Activated T-helper 2 cell treated with anti-CD3 and anti-CD28 coated beads, Interferon-gamma antibody, Interleukin-2, Interleukin-4, amounts not matched to agents 10 μg/mL and 5 μg/mL and 100 μg/mL, durations not matched to agents 14 hours and 24 hours and 36 hours (primary cell): ENCODE measurements around the gene VWA2. TPM values are rescaled to one million over a fixed set of nuclear protein-coding genes. Genes with fewer than 3 reads are reported as not detected.
A peak's percentile ranks its signal among the peaks of the same experiment; 100 is the strongest.
"Not testable (repeated sequence)": the region's sequence is repeated elsewhere in the genome, so short reads cannot be mapped to it uniquely, and the experiment has no call there.

ENCODE experiments used
- DNase-seq: peaks from one replicate; pipeline ENCODE4 v3.0.0; 2021; ENCODE audit warnings: low spot score
- H3K27ac Mint-ChIP-seq: one replicate; pipeline ENCODE4 v1.8.0; 2021; ENCODE audit warnings: mixed read lengths
- H3K27me3 Mint-ChIP-seq: one replicate; pipeline ENCODE4 v1.8.0; 2021; ENCODE audit warnings: low read depth, mixed read lengths
- H3K36me3 Mint-ChIP-seq: one replicate; pipeline ENCODE4 v1.8.0; 2021; ENCODE audit warnings: low read depth, mixed read lengths
- H3K4me1 Mint-ChIP-seq: one replicate; pipeline ENCODE4 v1.8.0; 2021; ENCODE audit warnings: low read depth, mixed read lengths
- H3K4me3 Mint-ChIP-seq: one replicate; pipeline ENCODE4 v1.8.0; 2021; ENCODE audit warnings: low read depth, mild to moderate bottlenecking, moderate library complexity, mixed read lengths
- H3K9me3 Mint-ChIP-seq: one replicate; pipeline ENCODE4 v1.8.0; 2021; ENCODE audit warnings: mixed read lengths
- intact Hi-C: fragments of 100-400 bp; cut with micrococcal nuclease; formaldehyde crosslinking; loops from one replicate; pipeline ENCODE4 v1.15.1; 2023
- total RNA-seq: library from RNA; stranded (reverse); gene quantifications from 2 replicates; pipeline ENCODE4 v1.2.3, GENCODE V29; 2022

Gene VWA2
- total RNA-seq, 1 donor from 2014 or later, result not detected

DNA sequence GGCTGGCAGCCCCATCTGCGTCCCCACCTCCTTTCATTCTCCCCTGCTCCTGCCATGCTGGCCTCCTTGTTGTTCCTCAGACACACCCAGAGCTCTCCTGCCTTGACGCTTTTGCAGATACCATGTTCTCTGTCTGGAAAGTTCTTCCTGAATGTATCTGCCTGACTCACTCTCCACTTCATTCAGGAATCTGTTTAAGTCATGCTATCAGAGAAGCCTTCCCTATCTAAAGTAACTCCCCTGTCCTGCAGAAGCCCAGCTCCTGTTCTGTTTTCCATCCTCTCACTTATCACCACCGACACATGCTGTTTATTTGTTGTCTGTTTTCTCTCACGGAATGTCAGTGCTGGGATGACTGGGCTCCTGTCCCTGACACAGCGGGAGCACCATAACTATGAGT, 83.3 kb downstream of the VWA2 start:
- Mint-ChIP-seq H3K4me3 (no peak overlapping the region), H3K36me3 (no peaks in the 10 kb centered on the region), H3K9me3 (no peaks in the 10 kb centered on the region), H3K4me1 (no peaks in the 10 kb centered on the region), H3K27me3 (peaks cover 8% of the 10 kb centered on the region), H3K27ac (no peak overlapping the region)
- intact Hi-C loops, result no loop called here
- no peak for DNase-seq

DNA sequence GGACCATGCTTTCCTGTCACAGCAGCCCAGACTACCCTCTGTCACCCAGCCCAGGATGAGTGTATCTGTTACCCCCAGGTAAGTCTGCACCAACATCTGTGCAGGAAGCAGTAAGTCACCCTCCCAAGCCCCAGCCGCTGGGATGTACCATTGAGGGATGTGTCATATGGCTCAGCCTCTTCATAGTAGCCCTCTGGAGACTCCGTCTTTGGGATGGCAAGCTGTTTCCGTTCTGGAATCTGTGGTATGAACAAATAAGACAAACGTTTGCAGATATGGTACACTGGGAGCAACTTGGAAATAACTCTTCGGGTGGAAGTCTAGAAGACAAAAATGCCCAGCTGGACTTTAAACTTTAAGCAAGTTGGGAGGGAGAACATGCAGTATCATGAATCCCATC, 84.0 kb downstream of the VWA2 start:
- Mint-ChIP-seq H3K27me3 (peaks cover 8% of the 10 kb centered on the region), H3K27ac (no peak overlapping the region), H3K36me3 (no peaks in the 10 kb centered on the region), H3K4me1 (no peaks in the 10 kb centered on the region), H3K4me3 (no peak overlapping the region), H3K9me3 (no peaks in the 10 kb centered on the region)
- DNase-seq, result no peak
- intact Hi-C loops, result no loop called here

DNA sequence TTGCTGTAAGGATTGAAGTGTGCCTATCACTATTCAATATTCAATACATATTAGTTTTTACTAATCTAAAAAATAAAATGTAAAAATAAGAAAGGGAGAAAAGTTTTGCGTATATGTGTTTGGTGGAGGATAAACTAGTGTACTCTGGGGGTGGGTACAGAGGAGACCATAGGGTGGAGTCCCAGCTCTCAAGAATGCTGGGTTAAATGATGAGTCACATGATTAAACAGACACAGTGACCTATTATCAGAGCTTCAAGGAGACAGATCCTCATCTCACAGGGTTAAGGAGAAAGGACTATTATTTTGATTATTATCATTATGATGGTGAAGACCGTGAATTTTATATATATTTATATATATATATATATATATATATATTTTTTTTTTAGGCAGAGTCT, 87.7 kb downstream of the VWA2 start:
- no peaks in the 10 kb centered on the region for H3K9me3 Mint-ChIP-seq
- intact Hi-C loops, result no loop called here
- no peaks in the 10 kb centered on the region for H3K36me3 Mint-ChIP-seq

DNA sequence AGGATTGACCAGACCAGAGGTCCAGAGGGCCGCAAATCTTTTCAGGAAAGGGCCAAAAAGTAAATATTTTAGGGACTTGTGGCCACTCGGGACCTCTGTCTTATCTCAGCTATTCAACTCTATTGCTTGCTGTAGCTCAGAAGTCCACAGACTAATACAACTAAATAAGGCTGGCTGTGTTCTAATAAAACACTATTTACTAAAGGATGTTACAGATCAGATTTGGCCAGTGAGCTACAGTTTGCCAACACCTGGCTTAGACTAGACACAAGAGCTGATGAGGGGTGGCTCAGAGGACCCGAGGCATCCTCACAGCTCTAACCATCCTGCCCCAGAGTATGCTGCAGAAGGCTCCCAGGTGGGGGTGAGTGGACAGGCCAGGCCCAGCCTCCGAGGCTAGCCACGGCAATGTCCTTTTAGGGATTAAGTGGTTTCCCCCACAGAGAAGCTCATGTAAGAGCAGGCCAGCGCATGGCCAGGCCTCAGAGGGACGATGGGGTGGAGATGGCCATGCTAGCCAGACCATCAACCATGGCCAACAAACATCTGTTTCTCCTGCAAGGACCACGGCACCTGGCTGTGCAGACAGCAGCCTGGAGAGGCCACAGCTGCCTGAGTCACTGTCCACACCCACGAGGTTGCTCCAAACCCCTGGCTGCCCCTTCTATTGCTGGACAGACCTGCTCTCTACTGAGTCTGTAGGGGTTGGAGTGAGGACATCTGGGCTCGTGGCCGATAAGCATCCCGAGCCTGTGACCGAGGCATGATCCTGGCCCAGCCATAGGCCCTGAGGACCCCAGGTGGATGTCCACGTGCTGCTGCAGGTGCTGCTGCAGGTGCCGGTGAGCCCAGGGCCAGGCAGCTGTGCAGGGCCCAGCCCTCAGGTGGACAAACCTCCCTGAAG, 88.7 kb downstream of the VWA2 start:
- H3K27ac Mint-ChIP-seq, result no peak overlapping the region
- H3K9me3 Mint-ChIP-seq, result no peaks in the 10 kb centered on the region

More for the DNA sequence above, 87.7 kb downstream of the VWA2 start:
- Mint-ChIP-seq H3K4me3 (no peak overlapping the region), H3K4me1 (no peaks in the 10 kb centered on the region), H3K27me3 (peaks cover 7% of the 10 kb centered on the region), H3K27ac (no peak overlapping the region)
- DNase-seq, result no peak

DNA sequence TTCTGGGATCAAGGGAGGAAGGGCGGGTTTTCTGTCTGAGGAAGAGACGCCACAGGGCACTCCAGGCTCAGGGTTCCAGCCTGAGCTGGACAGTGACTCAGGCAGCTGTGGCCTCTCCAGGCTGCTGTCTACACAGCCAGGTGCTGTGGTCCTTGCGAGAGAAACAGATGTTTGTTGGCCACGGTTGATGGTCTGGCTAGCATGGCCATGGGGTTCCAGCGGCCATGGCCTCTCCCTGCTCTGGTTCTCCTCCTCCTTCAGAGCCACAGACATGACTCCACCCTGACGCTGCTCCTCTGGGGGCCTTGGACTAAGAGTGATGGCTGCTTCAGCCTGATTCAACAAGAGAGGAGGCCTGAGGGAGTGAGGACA, 89.4 kb downstream of the VWA2 start:
- no peaks in the 10 kb centered on the region for H3K36me3 Mint-ChIP-seq
- H3K27me3 Mint-ChIP-seq, result peaks cover 7% of the 10 kb centered on the region
- no peak overlapping the region for H3K4me3 Mint-ChIP-seq
- intact Hi-C loops, result no loop called here
- no peaks in the 10 kb centered on the region for H3K4me1 Mint-ChIP-seq
- H3K9me3 Mint-ChIP-seq, result no peaks in the 10 kb centered on the region
- H3K27ac Mint-ChIP-seq, result no peak overlapping the region
- DNase-seq, result no peak

More for the DNA sequence above, 88.7 kb downstream of the VWA2 start:
- Mint-ChIP-seq H3K36me3 (no peaks in the 10 kb centered on the region), H3K27me3 (peaks cover 7% of the 10 kb centered on the region), H3K4me1 (no peaks in the 10 kb centered on the region), H3K4me3 (no peak overlapping the region)
- intact Hi-C loops, result no loop called here
- no peak for DNase-seq

DNA sequence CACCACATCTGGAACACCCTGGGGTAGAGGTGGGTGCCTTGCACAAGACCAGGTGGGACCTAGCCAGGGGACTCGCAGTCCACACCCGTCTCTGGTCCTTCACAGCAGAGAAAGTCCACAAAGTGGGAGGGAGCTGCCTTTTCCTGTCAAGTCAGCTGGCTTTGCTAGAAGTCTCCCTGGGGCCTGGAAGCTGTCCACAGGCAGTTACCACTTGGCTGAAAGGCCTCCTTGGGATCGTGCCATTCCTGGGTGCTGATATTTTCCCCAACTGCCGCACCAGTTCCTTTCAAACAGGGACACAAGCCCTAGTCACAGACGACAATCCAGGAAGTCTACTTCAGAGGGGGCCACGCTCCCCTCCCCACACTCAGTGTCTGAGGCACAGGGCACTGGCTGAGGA, 89.8 kb downstream of the VWA2 start:
- H3K27me3 Mint-ChIP-seq, result peaks cover 6% of the 10 kb centered on the region
- H3K4me3 Mint-ChIP-seq, result no peak overlapping the region
- DNase-seq, result no peak
- peaks cover 2% of the 10 kb centered on the region for H3K4me1 Mint-ChIP-seq
- no peaks in the 10 kb centered on the region for H3K9me3 Mint-ChIP-seq
- no peaks in the 10 kb centered on the region for H3K36me3 Mint-ChIP-seq
- intact Hi-C loops, result no loop called here
- no peak overlapping the region for H3K27ac Mint-ChIP-seq

DNA sequence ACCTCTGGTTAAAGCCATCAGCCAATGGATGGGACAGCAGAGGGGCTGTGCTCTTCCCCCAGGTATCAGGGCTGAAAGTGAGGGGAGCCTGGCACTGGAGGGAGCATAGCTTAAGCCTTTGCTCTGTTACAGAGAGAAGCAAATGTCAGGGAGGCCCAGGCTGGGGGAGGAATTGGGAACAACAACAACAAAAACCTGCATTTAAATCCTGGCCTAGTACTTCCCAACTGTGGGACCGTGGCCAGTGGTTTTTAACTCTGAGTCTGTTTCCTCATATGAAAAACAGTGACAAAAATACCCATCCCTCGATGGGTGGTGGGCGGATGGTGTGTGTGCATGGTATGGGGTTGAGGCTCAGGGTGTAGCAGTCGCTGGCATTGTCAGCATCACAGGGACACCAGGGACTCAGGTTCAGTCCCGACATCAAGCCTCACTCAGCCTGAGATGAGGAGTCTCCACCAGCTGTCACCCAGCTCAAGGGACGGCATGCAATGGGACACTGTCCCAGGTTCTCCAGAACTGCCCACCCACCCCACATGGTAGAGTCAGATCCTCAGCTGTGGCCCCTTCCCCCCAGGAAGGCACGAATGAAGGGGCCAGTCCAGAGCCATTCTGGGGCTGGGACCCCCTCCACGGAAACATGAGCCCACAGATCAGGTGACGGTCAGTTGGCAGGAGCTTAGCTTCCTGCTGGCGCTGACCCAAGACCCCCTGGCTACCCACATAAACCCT, 90.7 kb downstream of the VWA2 start:
- H3K4me3 Mint-ChIP-seq, result no peak overlapping the region
- no peaks in the 10 kb centered on the region for H3K36me3 Mint-ChIP-seq
- H3K9me3 Mint-ChIP-seq, result no peaks in the 10 kb centered on the region
- intact Hi-C loops, result loop anchor here (10.0 kb wide), 1 partner anchor 645 kb away; no protein-coding TSS in a partner anchor
- H3K27ac Mint-ChIP-seq, result no peak overlapping the region
- H3K27me3 Mint-ChIP-seq, result peaks cover 5% of the 10 kb centered on the region
- peaks cover 6% of the 10 kb centered on the region for H3K4me1 Mint-ChIP-seq
- DNase-seq, result no peak

DNA sequence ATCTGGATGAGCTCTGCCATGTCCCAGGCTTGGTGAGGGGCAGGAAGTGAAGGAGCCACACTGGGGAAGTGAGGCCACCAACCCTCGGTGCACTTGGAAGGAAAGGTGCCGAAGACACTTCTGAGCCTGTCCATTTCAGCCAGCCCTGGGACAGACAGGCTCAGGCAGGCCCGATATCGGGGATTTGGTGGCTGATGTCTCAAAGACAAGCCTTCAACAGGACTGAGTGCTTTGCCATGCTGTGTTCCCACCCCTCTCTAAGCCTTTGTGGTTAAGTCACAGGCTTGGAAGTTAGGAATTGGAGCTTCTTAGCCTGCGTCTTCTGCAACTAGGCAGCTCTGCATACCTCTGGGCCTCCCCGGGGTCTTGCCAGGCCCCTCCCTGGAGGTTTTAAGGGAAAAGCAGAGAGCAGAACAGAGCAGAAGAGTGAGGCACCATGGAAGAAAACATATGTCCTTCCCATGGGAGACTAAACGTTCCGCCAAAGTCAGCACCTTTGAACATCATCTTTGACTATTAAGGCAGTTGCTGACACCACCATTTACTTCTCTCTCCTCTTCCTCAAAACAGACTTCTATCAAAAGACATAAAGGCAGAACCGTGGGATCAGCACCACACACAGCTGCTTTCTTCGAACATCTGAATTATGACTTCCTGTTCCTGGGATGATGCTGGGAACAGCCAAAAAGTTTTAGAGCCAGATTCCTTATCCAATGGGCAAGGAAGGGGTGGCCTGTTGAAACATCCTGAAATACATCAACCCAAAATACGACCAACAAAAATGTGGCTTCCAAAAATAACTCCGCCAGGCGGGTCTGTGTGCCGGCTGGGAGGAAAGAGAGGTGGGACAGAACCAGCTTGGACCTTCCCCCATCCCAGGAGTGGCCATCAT, 93.5 kb downstream of the VWA2 start:
- Mint-ChIP-seq H3K9me3 (no peaks in the 10 kb centered on the region), H3K4me3 (no peak overlapping the region), H3K27me3 (peaks cover 2% of the 10 kb centered on the region), H3K27ac (no peak overlapping the region), H3K4me1 (peaks cover 26% of the 10 kb centered on the region), H3K36me3 (no peaks in the 10 kb centered on the region)
- intact Hi-C loops, result loop anchor here (10.0 kb wide), 1 partner anchor 648 kb away; no protein-coding TSS in a partner anchor
- DNase-seq, result no peak

DNA sequence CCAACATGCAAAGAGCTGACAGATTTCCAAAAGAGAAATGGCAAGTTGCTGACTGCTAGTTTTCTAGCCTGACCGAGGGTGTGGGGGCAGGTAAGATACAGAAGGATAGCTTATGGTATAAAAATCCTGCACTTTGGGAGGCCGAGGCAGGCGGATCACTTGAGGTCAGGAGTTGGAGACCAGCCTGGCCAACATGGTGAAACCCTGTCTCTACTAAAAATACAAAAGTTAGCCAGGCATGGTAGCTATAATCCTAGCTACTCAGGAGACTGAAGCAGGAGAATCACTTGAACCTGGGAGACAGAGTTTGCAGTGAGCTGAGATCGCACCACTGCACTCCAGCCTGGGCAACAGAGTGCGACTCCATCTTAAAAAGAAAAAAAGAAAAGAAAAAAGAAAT, 94.4 kb downstream of the VWA2 start:
- peaks cover 33% of the 10 kb centered on the region for H3K4me1 Mint-ChIP-seq
- H3K36me3 Mint-ChIP-seq, H3K4me3 Mint-ChIP-seq, H3K27me3 Mint-ChIP-seq, DNase-seq, H3K27ac Mint-ChIP-seq, H3K9me3 Mint-ChIP-seq: not testable (repeated sequence)
- intact Hi-C loops, result loop anchor here (10.0 kb wide), 1 partner anchor 649 kb away; no protein-coding TSS in a partner anchor

DNA sequence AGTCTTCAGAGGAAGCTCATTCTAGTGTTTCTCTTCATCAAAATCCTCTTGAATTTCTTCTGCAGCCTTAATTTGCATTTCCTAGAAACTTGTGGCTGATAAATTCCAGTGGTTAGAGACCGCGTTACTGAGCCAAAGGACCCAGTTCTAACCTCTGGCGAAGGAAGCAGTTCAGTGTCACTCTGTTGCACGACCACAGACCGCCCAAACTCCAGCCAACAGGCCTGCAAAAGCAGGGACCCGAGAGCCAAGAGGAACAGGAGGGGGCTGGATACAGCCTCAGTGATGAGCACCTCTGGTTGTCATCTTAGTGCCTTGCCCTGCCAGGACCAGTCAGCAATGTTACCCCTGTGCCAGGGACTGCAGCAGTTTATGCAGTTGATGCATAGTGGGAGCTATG, 95.2 kb downstream of the VWA2 start:
- Mint-ChIP-seq H3K9me3 (no peaks in the 10 kb centered on the region), H3K27ac (peak overlapping the region; percentile 24), H3K4me3 (no peak overlapping the region), H3K27me3 (peaks cover 2% of the 10 kb centered on the region), H3K4me1 (peaks cover 33% of the 10 kb centered on the region), H3K36me3 (no peaks in the 10 kb centered on the region)
- intact Hi-C loops, result loop anchor here (2.0 to 10.0 kb wide), 2 partner anchors 204 to 650 kb away; no protein-coding TSS in a partner anchor
- no peak for DNase-seq

DNA sequence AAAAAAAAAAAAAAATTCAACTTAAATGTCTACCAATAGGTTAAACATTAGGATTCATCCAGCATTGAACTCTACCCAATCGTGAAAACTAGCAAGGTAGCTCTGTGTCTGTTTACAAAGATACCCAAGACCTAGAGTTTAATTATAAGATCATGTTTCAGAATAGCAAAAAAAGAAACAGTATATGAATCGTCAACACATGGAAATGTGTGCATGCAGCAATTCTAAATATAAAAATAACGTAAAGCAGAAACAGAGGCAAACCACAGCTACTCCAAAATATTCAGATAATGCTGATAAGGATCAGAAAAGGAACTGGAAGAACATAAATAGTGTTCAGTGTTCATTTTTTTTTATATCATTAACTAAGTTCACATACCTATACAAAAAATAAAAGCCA, 96.6 kb downstream of the VWA2 start:
- Mint-ChIP-seq H3K4me3 (no peak overlapping the region), H3K4me1 (peaks cover 33% of the 10 kb centered on the region), H3K9me3 (no peaks in the 10 kb centered on the region), H3K27ac (no peak overlapping the region), H3K27me3 (peaks cover 2% of the 10 kb centered on the region), H3K36me3 (no peaks in the 10 kb centered on the region)
- intact Hi-C loops, result loop anchor here (2.0 to 10.0 kb wide), 3 partner anchors 52 to 651 kb away; no protein-coding TSS in a partner anchor
- no peak for DNase-seq

DNA sequence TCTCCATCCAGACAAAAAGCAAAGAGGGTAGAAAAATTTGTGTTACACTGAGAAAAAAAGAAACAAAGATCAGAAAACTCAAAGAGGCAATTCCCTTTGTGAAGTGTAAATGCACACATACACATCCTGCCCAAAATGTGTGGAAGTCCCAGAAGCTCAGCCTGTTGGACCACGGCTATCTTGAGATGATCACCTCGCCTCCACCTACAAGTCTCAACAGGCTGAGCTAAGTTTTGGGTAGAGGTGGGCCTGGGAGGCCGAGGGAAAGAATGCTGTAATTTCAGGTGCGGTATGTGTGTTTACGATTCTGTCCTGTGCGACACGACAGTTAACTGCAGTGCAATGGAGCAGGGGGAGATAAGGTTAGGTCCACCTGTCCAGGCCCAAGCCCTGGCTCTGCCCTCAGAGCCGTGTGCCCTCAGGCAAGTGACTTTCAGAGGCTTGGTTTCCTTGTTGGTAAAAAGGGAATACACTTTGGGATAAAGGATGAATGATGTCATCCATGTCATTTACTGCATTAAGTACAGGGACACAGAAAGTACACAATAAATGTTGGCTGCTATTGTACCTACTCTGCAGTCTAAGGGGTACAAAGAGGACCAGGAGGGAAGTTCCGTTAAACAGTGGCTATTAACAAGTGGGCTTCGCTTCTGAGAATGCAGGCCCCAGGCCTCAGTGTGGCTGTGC, 97.9 kb downstream of the VWA2 start:
- H3K9me3 Mint-ChIP-seq, result no peaks in the 10 kb centered on the region
- H3K27me3 Mint-ChIP-seq, result peaks cover 2% of the 10 kb centered on the region
- H3K36me3 Mint-ChIP-seq, result no peaks in the 10 kb centered on the region
- no peak for DNase-seq
- peak overlapping the region; percentile 50 for H3K27ac Mint-ChIP-seq
- intact Hi-C loops, result loop anchor here (1.0 to 10.0 kb wide), 4 partner anchors 20 to 652 kb away; no protein-coding TSS in a partner anchor
- H3K4me3 Mint-ChIP-seq, result no peak overlapping the region
- peaks cover 33% of the 10 kb centered on the region for H3K4me1 Mint-ChIP-seq
